Transverse colon (tissue), 4 donors: Measurements from ENCODE around the gene HES7. TPM values are rescaled to one million over a fixed set of nuclear protein-coding genes. Genes with fewer than 3 reads are reported as not detected.

ENCODE experiments used
- DNase-seq: peaks from one replicate; pipeline ENCODE4 v3.0.0-alpha.2; 2019
- H3K27ac ChIP-seq, 4 donors: fragments of 200-600 bp; sonication (generic); 2 replicates each; pipeline ENCODE4 v1.5.1; 2016 to 2018; ENCODE audit warnings: inconsistent platforms in 4 of 4
- H3K27me3 ChIP-seq: fragments of 200-600 bp; sonication (generic); 2 replicates; pipeline ENCODE4 v1.5.1; 2017; ENCODE audit warnings: inconsistent platforms
- H3K36me3 ChIP-seq, 4 donors: fragments of 200-600 bp; sonication (generic); 2 replicates each; pipeline ENCODE4 v1.5.1; 2017 to 2019; ENCODE audit warnings: inconsistent platforms in 4 of 4
- H3K4me1 ChIP-seq, 4 donors: fragments of 200-600 bp; sonication (generic); 2 replicates each; pipeline ENCODE4 v1.5.1; 2017 to 2020; ENCODE audit warnings: inconsistent platforms in 4 of 4
- H3K4me3 ChIP-seq, 4 donors: fragments of 200-600 bp; sonication (generic); 1 replicate in 1 of 4; 2 replicates in 3 of 4; pipeline versions ENCODE4 v1.5.1 to v1.6.1; 2017 to 2019; ENCODE audit warnings: inconsistent platforms in 4 of 4
- H3K9me3 ChIP-seq, 2 donors: fragments of 200-600 bp; sonication (generic); 2 replicates each; pipeline ENCODE4 v1.5.1; 2017 to 2019; ENCODE audit warnings: inconsistent platforms in 2 of 2
- EP300 ChIP-seq: sonication (generic); formaldehyde crosslinking; IDR thresholded peaks from one replicate; pipeline ENCODE4 v1.6.1; 2017; ENCODE audit warnings: antibody characterized with exemption, low read depth
- POLR2A ChIP-seq: fragments of 450-650 bp; IDR thresholded peaks from one replicate; pipeline ENCODE4 v1.6.1; 2016; ENCODE audit warnings: antibody characterized with exemption, mild to moderate bottlenecking, moderate library complexity
- POLR2AphosphoS5 ChIP-seq, 3 donors: sonication (generic); formaldehyde crosslinking; IDR thresholded peaks; one replicate each; pipeline ENCODE4 v1.6.1; 2016; ENCODE audit warnings: antibody characterized with exemption in 3 of 3
- WGBS, 2 donors: methylation state at CpG; one replicate each; pipeline ENCODE4 v1.1.5; 2018; ENCODE audit warnings: low coverage in 1 of 2; 5-methylcytosine and 5-hydroxymethylcytosine counted together
- in situ Hi-C, 4 donors: fragments of 200-750 bp; cut with MboI; loops; one replicate each; pipeline versions ENCODE4 v1.15.0 to v1.15.1; 2017; ENCODE audit warnings: low sequenced_read_pairs in 3 of 4, low pct_ligation_motif_present in 1 of 4, low pct_unique_long_range_greater_than_20kb in 1 of 4
- intact Hi-C: fragments of 100-400 bp; cut with DNase I; formaldehyde crosslinking; loops from one replicate; pipeline ENCODE4 v1.15.1; 2023; ENCODE audit warnings: low total_unique reads
- total RNA-seq, 4 donors: library from RNA; depleted of rRNA; stranded (reverse); fragments of >200 nt; gene quantifications; one replicate each; pipeline ENCODE4 v1.1.0, GENCODE V29; 2016
- TF ChIP-seq, protein P1 (sequence below), 5 experiments: fragments of 200-600 bp in 3 of 5; fragments of 450-650 bp in 2 of 5; sonication (generic) in 3 of 5; IDR thresholded peaks; 1 replicate in 2 of 5; 2 replicates in 3 of 5; pipeline ENCODE4 v1.5.1; 2016 to 2017; ENCODE audit warnings: antibody characterized with exemption in 5 of 5, inconsistent platforms in 3 of 5, mild to moderate bottlenecking in 2 of 5, moderate library complexity in 1 of 5

Gene HES7
- total RNA-seq, 4 donors from 2014 or later: not detected

DNA sequence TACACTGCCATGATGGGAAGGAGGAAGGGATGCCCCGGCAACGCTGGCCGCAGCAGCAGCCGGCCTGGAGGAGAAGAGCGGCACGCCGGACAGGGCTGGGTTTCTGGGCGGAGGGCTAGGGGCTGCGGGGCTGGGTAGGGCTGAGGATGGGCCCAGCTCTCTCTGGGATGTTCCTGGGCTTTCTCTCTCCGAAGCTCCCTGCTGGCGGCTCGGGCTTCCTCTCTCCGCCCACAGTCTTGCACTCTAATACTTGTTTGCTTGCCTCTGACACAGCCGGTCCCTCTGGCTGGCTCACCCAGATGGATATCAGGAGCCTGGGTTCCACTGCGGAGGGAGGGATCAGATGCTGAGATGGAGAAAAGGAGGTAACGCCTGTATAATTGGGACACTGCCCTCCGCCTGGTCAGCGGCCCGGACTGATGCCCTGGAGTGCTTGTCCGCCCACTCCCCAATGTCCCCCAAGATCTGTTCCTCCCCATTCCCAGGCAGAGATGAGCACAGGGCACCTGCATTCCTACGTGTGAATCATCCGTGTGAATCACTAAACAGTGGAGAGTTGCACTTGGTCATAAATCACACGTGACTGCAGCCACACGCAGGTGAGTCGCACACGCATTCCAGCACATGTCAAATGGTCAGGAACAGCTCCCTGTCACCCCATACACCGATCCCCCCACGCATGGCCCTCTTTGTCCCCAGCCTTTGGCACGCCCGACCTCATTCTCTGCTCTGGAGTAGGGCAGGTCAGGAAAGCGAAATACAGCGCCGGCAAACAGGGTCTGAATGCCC is 5.7 kb downstream of the HES7 start, which contains the start of gene ALOXE3:
ALOXE3 (minus strand) TSS at position 535 of the 789 bp plus-strand sequence; CDS start at position 11, 524 bp downstream.
- Histone ChIP-seq H3K4me1 (peaks cover 28 to 60% (median 45%) of the 10 kb centered on the region in 4 donors), H3K27ac (peak within 1 kb of the TSS; percentile 81 to 88 (median 82)), H3K9me3 (no peaks in the 10 kb centered on the region), H3K36me3 (no peaks in the 10 kb centered on the region), H3K27me3 (peaks cover 77% of the 10 kb centered on the region), H3K4me3 (peak within 1 kb of the TSS; percentile 16 to 56 (median 40))
- intact Hi-C loops: no loop called here
- TF ChIP-seq EP300: no peak
- TF ChIP-seq POLR2AphosphoS5 (IDR thresholded peaks at IDR 0.05): peak in 2 of 3 donors; percentile 29 to 37
- WGBS, 2 donors: 0% methylated on average over 31 of the region's 33 CpGs; no CpG with 5 or more reads in 1 of the 2 donors
- in situ Hi-C loops: loop anchor here in 1 of 4 donors (10.0 kb wide), 1 partner anchor 53 kb away; no protein-coding TSS in a partner anchor
- DNase-seq: peak; percentile 55

DNA sequence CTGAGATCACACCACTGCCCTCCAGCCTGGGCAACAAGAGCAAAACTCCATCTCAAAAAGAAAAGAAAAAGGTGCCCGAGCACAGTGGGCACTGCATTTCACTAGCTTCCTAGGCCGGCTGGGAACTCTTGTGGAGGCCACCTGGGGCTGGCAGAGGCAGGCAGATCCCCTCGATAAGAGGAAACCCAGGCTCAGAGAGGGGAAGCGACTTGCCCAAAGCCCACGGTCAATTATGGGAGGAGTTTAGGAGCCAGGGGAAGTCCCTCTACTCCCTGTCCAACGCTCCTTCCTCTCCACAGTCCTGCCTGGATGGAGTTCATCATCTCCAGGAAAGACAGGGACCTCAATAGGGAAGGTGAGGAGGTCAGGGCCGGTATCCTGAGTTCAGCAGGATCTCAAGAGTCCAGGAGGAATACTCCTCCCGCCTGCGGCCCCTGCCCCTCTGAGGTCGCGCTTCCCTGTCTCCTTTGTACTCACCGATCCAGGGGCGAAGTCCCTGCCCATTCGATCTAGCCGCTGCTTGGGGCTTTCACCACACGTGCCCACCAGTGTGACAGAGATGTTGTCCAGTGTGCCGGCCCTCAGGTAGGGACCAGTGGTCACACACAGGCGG is 6.4 kb downstream of the HES7 start:
- 2% methylated on average over 18 of the region's 18 CpGs; no CpG with 5 or more reads in 1 of the 2 donors for WGBS, 2 donors
- H3K36me3 ChIP-seq: no peaks in the 10 kb centered on the region
- peaks cover 23 to 53% (median 38%) of the 10 kb centered on the region in 4 donors for H3K4me1 ChIP-seq
- H3K27me3 ChIP-seq: peaks cover 77% of the 10 kb centered on the region
- intact Hi-C loops (no loop called here), in situ Hi-C loops (loop anchor here in 1 of 4 donors (10.0 kb wide), 1 partner anchor 53 kb away; no protein-coding TSS in a partner anchor)
- no peak overlapping the region for H3K27ac ChIP-seq
- TF ChIP-seq, protein P1, sequence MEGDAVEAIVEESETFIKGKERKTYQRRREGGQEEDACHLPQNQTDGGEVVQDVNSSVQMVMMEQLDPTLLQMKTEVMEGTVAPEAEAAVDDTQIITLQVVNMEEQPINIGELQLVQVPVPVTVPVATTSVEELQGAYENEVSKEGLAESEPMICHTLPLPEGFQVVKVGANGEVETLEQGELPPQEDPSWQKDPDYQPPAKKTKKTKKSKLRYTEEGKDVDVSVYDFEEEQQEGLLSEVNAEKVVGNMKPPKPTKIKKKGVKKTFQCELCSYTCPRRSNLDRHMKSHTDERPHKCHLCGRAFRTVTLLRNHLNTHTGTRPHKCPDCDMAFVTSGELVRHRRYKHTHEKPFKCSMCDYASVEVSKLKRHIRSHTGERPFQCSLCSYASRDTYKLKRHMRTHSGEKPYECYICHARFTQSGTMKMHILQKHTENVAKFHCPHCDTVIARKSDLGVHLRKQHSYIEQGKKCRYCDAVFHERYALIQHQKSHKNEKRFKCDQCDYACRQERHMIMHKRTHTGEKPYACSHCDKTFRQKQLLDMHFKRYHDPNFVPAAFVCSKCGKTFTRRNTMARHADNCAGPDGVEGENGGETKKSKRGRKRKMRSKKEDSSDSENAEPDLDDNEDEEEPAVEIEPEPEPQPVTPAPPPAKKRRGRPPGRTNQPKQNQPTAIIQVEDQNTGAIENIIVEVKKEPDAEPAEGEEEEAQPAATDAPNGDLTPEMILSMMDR (IDR thresholded peaks at IDR 0.05): no peak
- no peak for TF ChIP-seq EP300
- H3K4me3 ChIP-seq: peak overlapping the region in 2 of 4 donors; percentile 46 to 56
- no peaks in the 10 kb centered on the region for H3K9me3 ChIP-seq
- DNase-seq: no peak

DNA sequence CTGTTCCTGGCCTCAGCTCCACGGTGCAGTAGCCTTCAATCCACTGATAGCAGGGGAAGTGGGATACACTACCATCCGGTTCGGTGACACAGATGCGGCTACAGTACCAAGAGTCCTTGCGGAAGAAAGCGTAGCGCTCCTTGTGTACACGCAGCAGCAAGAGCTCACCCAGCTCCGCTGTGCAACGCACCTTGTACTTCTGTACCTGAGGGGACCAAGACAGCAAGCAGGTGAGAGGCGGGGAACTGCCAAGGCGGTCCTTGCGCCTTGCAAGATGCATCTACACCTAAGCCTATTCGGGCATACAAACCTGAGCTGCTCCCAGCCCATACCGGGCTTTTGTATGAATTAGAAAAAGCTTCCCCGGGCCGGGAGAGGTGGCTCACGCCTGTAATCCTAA is 7.1 kb downstream of the HES7 start:
- H3K4me3 ChIP-seq: no peak overlapping the region
- intact Hi-C loops (no loop called here), in situ Hi-C loops (loop anchor here in 1 of 4 donors (10.0 kb wide), 1 partner anchor 52 kb away; no protein-coding TSS in a partner anchor)
- no peak for DNase-seq
- H3K36me3 ChIP-seq: no peaks in the 10 kb centered on the region
- H3K4me1 ChIP-seq: peaks cover 23 to 46% (median 31%) of the 10 kb centered on the region in 4 donors
- H3K9me3 ChIP-seq: no peaks in the 10 kb centered on the region
- peaks cover 77% of the 10 kb centered on the region for H3K27me3 ChIP-seq
- 19 to 37% methylated on average over 6 to 18 of the region's 18 CpGs for WGBS, 2 donors
- TF ChIP-seq, protein P1 (IDR thresholded peaks at IDR 0.05): no peak
- H3K27ac ChIP-seq: no peak overlapping the region

DNA sequence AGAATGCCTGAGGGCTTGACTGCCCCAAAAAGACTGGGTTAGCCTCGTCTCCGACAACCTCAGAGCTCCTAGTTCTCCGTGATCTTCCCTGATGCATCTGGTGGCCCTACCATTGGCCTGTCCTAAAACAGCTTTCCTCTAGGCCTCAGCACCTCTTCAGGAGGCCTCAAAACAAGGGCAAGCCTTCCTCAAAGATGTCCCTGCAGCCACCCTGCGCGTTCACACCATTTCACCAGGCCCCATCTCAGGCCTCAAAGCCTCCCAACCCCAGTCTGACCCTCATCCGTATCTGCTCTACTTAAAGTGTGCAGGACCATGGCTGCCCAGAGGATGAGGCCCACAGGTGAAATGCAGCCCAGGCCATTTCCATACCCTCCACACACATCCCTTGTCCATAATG is 13.0 kb downstream of the HES7 start:
- in situ Hi-C loops (loop anchor here in 1 of 4 donors (10.0 kb wide), 1 partner anchor 46 kb away; no protein-coding TSS in a partner anchor), intact Hi-C loops (no loop called here)
- Histone ChIP-seq H3K9me3 (no peaks in the 10 kb centered on the region), H3K36me3 (no peaks in the 10 kb centered on the region), H3K4me1 (peaks cover 4 to 10% (median 7%) of the 10 kb centered on the region in 4 donors), H3K4me3 (no peak overlapping the region), H3K27ac (no peak overlapping the region), H3K27me3 (peaks cover 80% of the 10 kb centered on the region)
- no peak for TF ChIP-seq POLR2AphosphoS5 (IDR thresholded peaks at IDR 0.05)
- TF ChIP-seq EP300: no peak
- WGBS, 2 donors: 93% methylated on average over 6 of the region's 6 CpGs; no CpG with 5 or more reads in 1 of the 2 donors
- DNase-seq: no peak

DNA sequence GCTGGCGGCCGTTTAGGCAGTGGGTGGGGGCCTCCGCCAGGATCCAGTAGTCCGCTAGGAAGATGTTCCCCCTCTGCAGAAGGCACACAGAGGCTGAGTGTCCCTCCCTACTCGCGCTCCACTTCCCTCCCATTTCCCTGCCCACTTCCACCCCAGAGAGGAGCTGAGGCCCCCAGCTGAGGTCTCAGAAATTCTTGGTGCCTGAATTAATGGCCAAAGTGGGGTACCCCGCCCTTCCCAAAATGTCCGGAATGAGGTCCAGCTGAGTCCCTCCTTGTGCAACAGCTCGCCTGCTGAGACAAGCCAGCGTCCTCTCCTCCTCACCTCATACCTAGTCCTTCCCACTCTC is 13.5 kb downstream of the HES7 start:
- no peak for TF ChIP-seq POLR2A
- TF ChIP-seq, protein P1 (IDR thresholded peaks at IDR 0.05): peak in 1 of 5 experiments; percentile 7
- H3K9me3 ChIP-seq: no peaks in the 10 kb centered on the region
- WGBS, 2 donors: 15 to 50% methylated on average over 2 to 10 of the region's 10 CpGs
- in situ Hi-C loops (loop anchor here in 1 of 4 donors (10.0 kb wide), 1 partner anchor 46 kb away; no protein-coding TSS in a partner anchor), intact Hi-C loops (no loop called here)
- H3K27me3 ChIP-seq: peaks cover 75% of the 10 kb centered on the region
- peak overlapping the region in 1 of 4 donors; percentile 42 for H3K4me3 ChIP-seq
- DNase-seq: no peak
- peaks cover 4 to 10% (median 7%) of the 10 kb centered on the region in 4 donors for H3K4me1 ChIP-seq
- H3K36me3 ChIP-seq: no peaks in the 10 kb centered on the region
- H3K27ac ChIP-seq: no peak overlapping the region
